Ectodermal cell (in vitro differentiated cells): ENCODE measurements around the gene CCNC.
A peak's percentile ranks its signal among the peaks of the same experiment; 100 is the strongest.

Experiments used
- H3K27ac ChIP-seq: 2 replicates; pipeline ENCODE4 v1.7.0; 2013; ENCODE audit warnings: mild to moderate bottlenecking, low read depth, low read length; ENCODE audit not compliant: insufficient read depth, poor library complexity, severe bottlenecking
- H3K27me3 ChIP-seq: 2 replicates; pipeline ENCODE4 v1.7.0; 2013; ENCODE audit warnings: mild to moderate bottlenecking, low read length; ENCODE audit not compliant: insufficient read depth, control insufficient read depth, poor library complexity, severe bottlenecking
- H3K36me3 ChIP-seq: one replicate; pipeline ENCODE4 v1.7.0; 2013; ENCODE audit warnings: low read length; ENCODE audit not compliant: control insufficient read depth, insufficient read depth
- H3K4me1 ChIP-seq: one replicate; pipeline ENCODE4 v1.7.0; 2013; ENCODE audit warnings: low read length; ENCODE audit not compliant: control insufficient read depth, insufficient read depth
- H3K4me3 ChIP-seq: 2 replicates; pipeline ENCODE4 v1.7.0; 2013; ENCODE audit warnings: low read depth, low read length, control low read depth; ENCODE audit not compliant: insufficient read depth
- H3K9me3 ChIP-seq: 2 replicates; pipeline ENCODE4 v1.7.0; 2013; ENCODE audit warnings: mild to moderate bottlenecking, low read length, moderate library complexity; ENCODE audit not compliant: control insufficient read depth
- WGBS, 2 experiments: methylation state at CpG; one replicate each; pipeline ENCODE4 v1.1.7; 2013; ENCODE audit warnings: missing lambda C conversion rate in 2 of 2; 5-methylcytosine and 5-hydroxymethylcytosine counted together

The CCNC gene

GRCh38 chr6:99545442-99545841 lies 23.0 kb downstream of the CCNC start:
- WGBS, 2 experiments = 94 to 100% methylated on average over 1 of the region's 1 CpG
- H3K27ac ChIP-seq = no peak overlapping the region
- H3K27me3 ChIP-seq = no peaks in the 10 kb centered on the region
- no peaks in the 10 kb centered on the region for H3K4me1 ChIP-seq
- H3K36me3 ChIP-seq = peaks cover 23% of the 10 kb centered on the region
- no peak overlapping the region for H3K4me3 ChIP-seq
- H3K9me3 ChIP-seq = no peaks in the 10 kb centered on the region

- H3K9me3 ChIP-seq = no peaks in the 10 kb centered on the region
Observed at GRCh38 chr6:99543968-99544367, 24.5 kb downstream of the CCNC start.

GRCh38 chr6:99530627-99531026 lies 37.8 kb downstream of the CCNC start:
- WGBS, 2 experiments = 89 to 100% methylated on average over 1 of the region's 1 CpG
- H3K27ac ChIP-seq = no peak overlapping the region
- H3K36me3 ChIP-seq = peaks cover 15% of the 10 kb centered on the region
- no peak overlapping the region for H3K4me3 ChIP-seq
- H3K9me3 ChIP-seq = no peaks in the 10 kb centered on the region
- no peaks in the 10 kb centered on the region for H3K27me3 ChIP-seq
- no peaks in the 10 kb centered on the region for H3K4me1 ChIP-seq

More at GRCh38 chr6:99543968-99544367, 24.5 kb downstream of the CCNC start:
- Histone ChIP-seq H3K4me3 (no peak overlapping the region), H3K27ac (no peak overlapping the region), H3K4me1 (no peaks in the 10 kb centered on the region), H3K27me3 (no peaks in the 10 kb centered on the region), H3K36me3 (peaks cover 23% of the 10 kb centered on the region)

- Histone ChIP-seq H3K27ac (no peak overlapping the region), H3K36me3 (no peaks in the 10 kb centered on the region), H3K4me3 (no peak overlapping the region), H3K27me3 (no peaks in the 10 kb centered on the region), H3K9me3 (no peaks in the 10 kb centered on the region), H3K4me1 (peaks cover 3% of the 10 kb centered on the region)
- 93 to 98% methylated on average over 4 of the region's 4 CpGs for WGBS, 2 experiments
Observed at GRCh38 chr6:99522531-99522930, 45.9 kb downstream of the CCNC start.

- Histone ChIP-seq H3K9me3 (no peaks in the 10 kb centered on the region), H3K36me3 (no peaks in the 10 kb centered on the region), H3K27me3 (no peaks in the 10 kb centered on the region), H3K4me1 (peaks cover 3% of the 10 kb centered on the region), H3K4me3 (peak overlapping the region; percentile 99), H3K27ac (peak overlapping the region; percentile 85)
- WGBS, 2 experiments = 40 to 43% methylated on average over 9 of the region's 9 CpGs
Observed at GRCh38 chr6:99521633-99522151, 46.8 kb downstream of the CCNC start.

GRCh38 chr6:99520855-99521632 lies 47.4 kb downstream of the CCNC start:
- peak overlapping the region; percentile 99 for H3K4me3 ChIP-seq
- H3K27ac ChIP-seq = peak overlapping the region; percentile 85
- H3K36me3 ChIP-seq = no peaks in the 10 kb centered on the region
- H3K4me1 ChIP-seq = peaks cover 3% of the 10 kb centered on the region
- H3K9me3 ChIP-seq = no peaks in the 10 kb centered on the region
- WGBS, 2 experiments = 2% methylated on average over 47 of the region's 47 CpGs
- no peaks in the 10 kb centered on the region for H3K27me3 ChIP-seq

- Histone ChIP-seq H3K4me1 (peaks cover 3% of the 10 kb centered on the region), H3K9me3 (no peaks in the 10 kb centered on the region), H3K27me3 (peaks cover 2% of the 10 kb centered on the region), H3K4me3 (no peak overlapping the region), H3K27ac (no peak overlapping the region), H3K36me3 (no peaks in the 10 kb centered on the region)
- WGBS, 2 experiments = 100% methylated on average over 1 of the region's 1 CpG; no CpG with 5 or more reads in 1 of the 2 experiments
Observed at GRCh38 chr6:99519446-99519845, 49.0 kb downstream of the CCNC start.

- H3K9me3 ChIP-seq = no peaks in the 10 kb centered on the region
- peak overlapping the region; percentile 68 for H3K4me3 ChIP-seq
- WGBS, 2 experiments = 9 to 12% methylated on average over 8 of the region's 8 CpGs
- H3K27ac ChIP-seq = peak overlapping the region; percentile 13
- peaks cover 3% of the 10 kb centered on the region for H3K4me1 ChIP-seq
- H3K36me3 ChIP-seq = no peaks in the 10 kb centered on the region
- peaks cover 8% of the 10 kb centered on the region for H3K27me3 ChIP-seq
Observed at GRCh38 chr6:99514089-99514488, 54.4 kb downstream of the CCNC start.

GRCh38 chr6:99512033-99512432 lies 56.4 kb downstream of the CCNC start:
- WGBS, 2 experiments = 100% methylated on average over 1 of the region's 1 CpG
- H3K27me3 ChIP-seq = peaks cover 8% of the 10 kb centered on the region
- no peak overlapping the region for H3K27ac ChIP-seq
- H3K4me1 ChIP-seq = peaks cover 3% of the 10 kb centered on the region
- H3K4me3 ChIP-seq = no peak overlapping the region
- no peaks in the 10 kb centered on the region for H3K9me3 ChIP-seq
- no peaks in the 10 kb centered on the region for H3K36me3 ChIP-seq

- Histone ChIP-seq H3K4me3 (no peak overlapping the region), H3K27ac (no peak overlapping the region), H3K36me3 (peaks cover 4% of the 10 kb centered on the region), H3K27me3 (no peaks in the 10 kb centered on the region), H3K4me1 (no peaks in the 10 kb centered on the region), H3K9me3 (no peaks in the 10 kb centered on the region)
- WGBS, 2 experiments = 92 to 95% methylated on average over 3 of the region's 3 CpGs
Observed at GRCh38 chr6:99507648-99508047, 60.8 kb downstream of the CCNC start.
